ENCODE data around the gene DTYMK. TPM values are rescaled to one million over a fixed set of nuclear protein-coding genes. Genes with fewer than 3 reads are reported as not detected.

The DTYMK gene
- total RNA-seq, 1 experiment from 2014 or later, result 88.1 TPM

DNA sequence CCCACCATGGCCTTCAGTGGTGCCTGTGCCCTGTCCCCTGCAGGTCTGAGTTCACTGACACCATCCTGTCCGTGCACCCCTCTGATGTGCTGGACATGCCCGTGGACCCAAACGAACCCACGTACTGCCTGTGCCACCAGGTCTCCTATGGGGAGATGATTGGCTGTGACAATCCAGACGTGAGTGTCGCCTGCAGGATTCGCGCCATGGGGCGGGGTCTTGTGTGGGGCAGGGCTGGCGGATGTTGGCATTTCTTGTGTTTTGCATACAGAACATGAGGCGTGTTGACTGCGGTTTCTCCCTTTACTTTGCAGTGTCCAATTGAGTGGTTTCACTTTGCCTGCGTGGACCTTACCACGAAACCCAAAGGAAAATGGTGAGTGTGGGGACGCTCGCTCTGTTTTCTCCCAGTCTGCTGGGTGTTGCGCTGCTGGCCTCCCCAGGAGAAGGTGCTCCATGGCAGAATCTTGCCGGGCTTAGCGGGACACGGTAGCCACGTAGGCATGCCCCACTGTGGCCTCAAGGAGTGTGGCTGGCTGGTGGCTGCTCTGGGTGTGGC is 36.4 kb upstream of the DTYMK start:
- ChIA-PET CTCF (no interaction called here), POLR2A (no interaction called here)
- no peak for ATAC-seq
- Mint-ChIP-seq H3K36me3 (peaks cover 55% of the 10 kb centered on the region), H3K4me1 (no peaks in the 10 kb centered on the region), H3K27me3 (ENCODE audit: low read depth) (no peaks in the 10 kb centered on the region), H3K9me3 (peaks cover 19% of the 10 kb centered on the region), H3K4me3 (no peak overlapping the region), H3K27ac (no peak overlapping the region)
- DNase-seq (ENCODE audit: low spot score), result no peak
- TF ChIP-seq ZNF671 (CRISPR knock-in tag; IDR thresholded peaks at IDR 0.05) (no peak), NR1H2 (CRISPR knock-in tag; IDR thresholded peaks at IDR 0.05) (no peak), ZNF317 (CRISPR knock-in tag; IDR thresholded peaks at IDR 0.05; ENCODE audit: borderline replicate concordance, low read depth) (no peak), ZNF396 (CRISPR knock-in tag; IDR thresholded peaks at IDR 0.05; ENCODE audit: borderline replicate concordance) (no peak), EMX1 (CRISPR knock-in tag; IDR thresholded peaks at IDR 0.05) (no peak), ETV6 (CRISPR knock-in tag; IDR thresholded peaks at IDR 0.05) (no peak), TEAD4 (CRISPR knock-in tag; IDR thresholded peaks at IDR 0.05) (no peak), OVOL2 (CRISPR knock-in tag; IDR thresholded peaks at IDR 0.05; ENCODE audit: borderline replicate concordance) (no peak), ZNF416 (CRISPR knock-in tag; IDR thresholded peaks at IDR 0.05) (no peak), ZNF532 (CRISPR knock-in tag; IDR thresholded peaks at IDR 0.05; ENCODE audit: borderline replicate concordance) (no peak), CREM (CRISPR knock-in tag; IDR thresholded peaks at IDR 0.05) (no peak), CTCF (IDR thresholded peaks at IDR 0.05) (no peak)
- TF ChIP-seq, protein P1, sequence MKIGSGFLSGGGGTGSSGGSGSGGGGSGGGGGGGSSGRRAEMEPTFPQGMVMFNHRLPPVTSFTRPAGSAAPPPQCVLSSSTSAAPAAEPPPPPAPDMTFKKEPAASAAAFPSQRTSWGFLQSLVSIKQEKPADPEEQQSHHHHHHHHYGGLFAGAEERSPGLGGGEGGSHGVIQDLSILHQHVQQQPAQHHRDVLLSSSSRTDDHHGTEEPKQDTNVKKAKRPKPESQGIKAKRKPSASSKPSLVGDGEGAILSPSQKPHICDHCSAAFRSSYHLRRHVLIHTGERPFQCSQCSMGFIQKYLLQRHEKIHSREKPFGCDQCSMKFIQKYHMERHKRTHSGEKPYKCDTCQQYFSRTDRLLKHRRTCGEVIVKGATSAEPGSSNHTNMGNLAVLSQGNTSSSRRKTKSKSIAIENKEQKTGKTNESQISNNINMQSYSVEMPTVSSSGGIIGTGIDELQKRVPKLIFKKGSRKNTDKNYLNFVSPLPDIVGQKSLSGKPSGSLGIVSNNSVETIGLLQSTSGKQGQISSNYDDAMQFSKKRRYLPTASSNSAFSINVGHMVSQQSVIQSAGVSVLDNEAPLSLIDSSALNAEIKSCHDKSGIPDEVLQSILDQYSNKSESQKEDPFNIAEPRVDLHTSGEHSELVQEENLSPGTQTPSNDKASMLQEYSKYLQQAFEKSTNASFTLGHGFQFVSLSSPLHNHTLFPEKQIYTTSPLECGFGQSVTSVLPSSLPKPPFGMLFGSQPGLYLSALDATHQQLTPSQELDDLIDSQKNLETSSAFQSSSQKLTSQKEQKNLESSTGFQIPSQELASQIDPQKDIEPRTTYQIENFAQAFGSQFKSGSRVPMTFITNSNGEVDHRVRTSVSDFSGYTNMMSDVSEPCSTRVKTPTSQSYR (CRISPR knock-in tag; IDR thresholded peaks at IDR 0.05), result no peak

DNA sequence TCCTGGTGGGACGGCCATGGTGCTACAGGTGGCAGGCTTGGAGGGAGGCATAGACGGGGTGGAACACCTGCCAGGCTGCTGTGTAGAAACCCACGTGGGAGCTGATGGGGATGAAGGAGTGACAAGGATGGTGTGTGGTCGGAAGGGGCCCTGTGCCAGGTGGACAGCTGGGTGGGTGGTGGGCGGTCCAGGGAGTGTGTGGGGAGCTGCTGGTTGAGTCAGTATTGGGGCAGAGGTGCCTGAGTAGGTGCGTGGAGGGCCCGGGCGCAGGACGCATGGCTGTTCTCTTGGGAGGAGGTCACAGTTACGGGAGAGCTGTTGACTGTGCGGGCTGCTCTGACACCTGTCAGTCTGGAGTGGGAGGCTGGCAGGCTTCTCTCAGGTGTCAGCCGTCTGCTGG is 35.2 kb upstream of the DTYMK start:
- Mint-ChIP-seq H3K4me3 (no peak overlapping the region), H3K4me1 (no peaks in the 10 kb centered on the region), H3K27me3 (ENCODE audit: low read depth) (no peaks in the 10 kb centered on the region), H3K27ac (no peak overlapping the region), H3K36me3 (peaks cover 61% of the 10 kb centered on the region), H3K9me3 (peaks cover 19% of the 10 kb centered on the region)
- DNase-seq (ENCODE audit: low spot score) (no peak), ATAC-seq (no peak)
- POLR2A ChIA-PET, result no interaction called here
- CTCF ChIA-PET, result interaction anchor here (0.7 kb wide), 1 partner anchor 20 kb away, joined by 3 read pairs; no protein-coding TSS in a partner anchor
- TF ChIP-seq MYBL2 (CRISPR knock-in tag; IDR thresholded peaks at IDR 0.05), result no peak
- no peak for TF ChIP-seq NFYB (CRISPR knock-in tag; conservative IDR thresholded peaks at IDR 0.05; ENCODE audit: low read depth)
- TF ChIP-seq, protein P2, sequence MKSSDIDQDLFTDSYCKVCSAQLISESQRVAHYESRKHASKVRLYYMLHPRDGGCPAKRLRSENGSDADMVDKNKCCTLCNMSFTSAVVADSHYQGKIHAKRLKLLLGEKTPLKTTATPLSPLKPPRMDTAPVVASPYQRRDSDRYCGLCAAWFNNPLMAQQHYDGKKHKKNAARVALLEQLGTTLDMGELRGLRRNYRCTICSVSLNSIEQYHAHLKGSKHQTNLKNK (CRISPR knock-in tag; IDR thresholded peaks at IDR 0.05), result no peak
- TF ChIP-seq KAT7 (CRISPR knock-in tag; IDR thresholded peaks at IDR 0.05; ENCODE audit: borderline replicate concordance), result no peak
- TF ChIP-seq ZBTB21 (CRISPR knock-in tag; IDR thresholded peaks at IDR 0.05; ENCODE audit: borderline replicate concordance), result no peak
- TF ChIP-seq HMGXB4 (CRISPR knock-in tag; IDR thresholded peaks at IDR 0.05), result no peak
- no peak for TF ChIP-seq ZNF121 (CRISPR knock-in tag; IDR thresholded peaks at IDR 0.05)
